DMS53 treated with DMSO at 0.1 percent for 48 hours (cell line): ENCODE results near the gene PITRM1.

ENCODE experiments used
- DNase-seq: peaks from one replicate; lab custom pipeline; 2025; ENCODE audit not compliant: unreplicated experiment; lab: John Stamatoyannopoulos, UW

Gene PITRM1

DNA sequence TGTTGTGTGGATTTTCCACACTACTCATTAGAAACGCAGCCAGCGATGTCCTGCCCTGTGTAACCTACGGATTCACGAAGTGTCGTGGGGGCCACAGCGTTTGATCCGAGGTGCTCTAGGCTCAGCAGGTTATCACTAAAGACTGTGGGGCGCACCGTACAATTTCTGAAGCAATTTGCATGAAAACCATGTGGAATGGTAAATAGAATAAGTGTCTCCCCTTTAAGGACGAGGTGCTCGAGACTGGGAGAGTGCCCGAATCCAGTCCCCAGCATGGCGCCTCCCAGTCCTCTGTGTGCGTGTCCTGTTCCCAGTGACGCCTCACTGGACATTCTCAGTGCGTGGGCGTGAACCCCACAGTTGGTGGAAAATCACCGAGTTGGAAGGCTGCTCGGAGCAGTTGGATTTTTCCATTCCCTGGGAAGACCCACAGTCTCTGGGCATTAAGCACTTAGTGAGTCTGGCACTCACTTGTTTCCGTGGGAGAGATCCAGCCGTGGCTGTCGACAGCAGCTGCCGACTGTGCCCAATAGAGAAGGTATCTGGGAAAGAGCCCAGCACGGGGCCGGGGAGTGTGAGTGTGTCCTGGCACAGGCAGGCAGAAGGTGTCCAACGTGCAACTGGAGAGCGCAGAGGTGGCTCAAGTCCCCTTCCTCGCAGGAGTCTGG is 68.2 kb downstream of the PITRM1 start:
- no peak for DNase-seq

DNA sequence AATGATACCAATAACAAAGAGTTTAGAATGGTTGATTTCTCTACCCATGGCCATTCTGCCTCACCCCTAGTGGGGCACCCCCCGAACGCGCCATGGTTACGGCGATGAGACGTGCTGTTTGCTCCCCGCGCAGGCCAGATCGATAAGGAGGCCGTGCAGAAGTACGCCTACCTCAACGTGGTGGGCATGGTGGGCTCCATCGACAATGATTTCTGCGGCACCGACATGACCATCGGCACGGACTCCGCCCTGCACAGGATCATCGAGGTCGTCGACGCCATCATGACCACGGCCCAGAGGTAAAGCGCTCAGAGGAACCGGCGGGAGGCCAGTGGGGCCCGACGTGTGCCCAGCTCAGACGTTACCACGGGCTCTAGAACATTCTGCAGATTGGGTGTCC is 68.9 kb downstream of the PITRM1 start:
- DNase-seq = no peak

DNA sequence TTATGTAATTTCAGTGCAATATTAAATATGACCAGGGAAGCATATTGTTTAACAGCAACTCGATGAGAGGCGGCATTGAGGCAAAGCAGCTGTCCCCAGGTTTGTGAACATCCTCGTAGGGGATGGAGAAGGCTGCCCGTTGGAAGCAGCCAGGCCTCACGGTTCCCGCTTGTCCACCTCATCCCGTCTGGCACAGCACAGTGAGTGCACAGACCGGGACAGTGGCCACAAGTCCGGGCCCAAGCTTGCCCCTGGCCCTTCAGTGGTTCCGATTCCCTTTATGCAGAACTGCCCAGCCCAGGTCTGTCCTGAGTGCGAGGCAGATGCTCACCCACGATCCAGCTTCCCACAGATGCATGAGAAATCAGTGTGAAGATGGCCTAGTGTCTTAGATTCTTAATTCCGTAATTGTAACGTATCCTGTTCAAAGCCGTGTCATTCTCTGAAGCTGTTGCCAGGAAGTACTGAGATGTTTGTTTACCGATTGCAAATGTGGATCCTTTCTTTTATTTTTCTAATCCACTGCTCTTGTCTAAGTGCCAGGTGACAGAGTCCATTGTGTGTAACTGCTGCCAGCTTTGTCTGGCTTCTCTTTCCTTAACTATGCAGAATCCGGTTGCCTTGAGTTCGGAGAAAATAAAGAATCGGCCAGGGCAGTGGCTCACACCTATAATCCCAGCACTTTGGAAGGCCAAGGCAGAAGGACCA is 69.7 kb downstream of the PITRM1 start:
- DNase-seq = peak; percentile 90

DNA sequence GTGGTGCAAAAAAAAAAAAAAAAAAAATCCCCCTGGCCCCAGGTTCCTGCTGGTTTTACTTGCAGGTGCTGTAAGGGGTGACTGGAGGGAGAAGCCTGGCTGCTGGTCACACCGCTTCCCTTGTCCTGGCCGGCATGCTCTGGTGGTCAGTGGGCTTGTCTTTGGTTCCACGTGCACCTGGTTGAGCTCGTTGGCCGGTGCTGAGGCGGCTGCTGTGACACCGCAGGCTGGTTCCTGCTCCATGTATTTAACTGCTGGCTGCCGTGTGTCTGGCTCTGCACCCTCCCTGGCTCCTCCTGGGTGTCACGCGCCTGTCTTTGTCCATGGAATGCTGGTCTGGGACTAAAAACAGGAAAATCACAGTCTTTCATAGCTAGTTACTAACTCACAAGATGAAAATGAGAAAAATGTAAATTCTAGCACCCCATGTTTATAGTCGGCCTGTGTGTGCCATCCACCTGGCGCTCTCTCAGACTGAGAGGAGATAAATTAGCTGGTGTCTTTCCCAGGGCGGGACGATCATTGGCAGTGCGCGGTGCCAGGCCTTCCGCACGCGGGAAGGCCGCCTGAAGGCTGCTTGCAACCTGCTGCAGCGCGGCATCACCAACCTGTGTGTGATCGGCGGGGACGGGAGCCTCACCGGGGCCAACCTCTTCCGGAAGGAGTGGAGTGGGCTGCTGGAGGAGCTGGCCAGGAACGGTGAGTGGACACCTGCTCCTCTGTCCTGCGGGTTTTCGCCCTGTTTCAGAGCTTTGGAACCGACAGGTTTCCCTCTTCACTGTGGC is 71.5 kb downstream of the PITRM1 start:
- no peak for DNase-seq

DNA sequence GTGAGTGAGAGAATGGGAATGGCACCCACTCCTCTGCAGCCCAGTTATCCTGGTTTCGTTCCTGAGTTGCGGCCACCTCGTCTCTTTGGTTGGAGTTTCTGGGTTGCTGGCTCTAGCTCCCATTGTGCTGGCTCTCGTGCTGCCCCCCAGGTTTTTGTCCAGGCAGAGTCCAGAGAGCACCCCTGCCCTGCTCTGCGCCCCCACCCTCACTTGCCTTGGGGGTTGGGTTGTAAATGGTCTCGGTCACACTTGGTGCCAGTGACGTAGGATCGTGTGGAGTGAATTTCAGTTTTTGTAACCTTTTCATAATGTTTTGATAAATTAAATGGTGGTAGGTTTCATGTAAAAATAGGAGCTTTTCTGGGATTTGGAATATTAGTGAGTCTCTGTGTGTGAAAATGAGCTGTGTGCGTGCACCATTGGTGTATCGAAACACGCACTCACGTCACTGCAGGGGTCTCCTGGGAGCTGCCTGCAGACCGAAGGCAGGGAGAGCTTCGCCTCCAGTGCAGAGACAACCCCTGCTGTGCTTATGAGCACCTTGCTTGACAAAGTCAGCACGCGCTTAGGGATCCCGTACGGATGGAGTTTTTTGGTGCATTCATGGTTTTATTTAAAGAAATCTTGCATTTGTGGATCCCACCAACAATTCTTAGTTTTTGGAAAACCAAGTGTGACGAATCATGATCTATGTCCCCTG is 72.3 kb downstream of the PITRM1 start:
- no peak for DNase-seq

DNA sequence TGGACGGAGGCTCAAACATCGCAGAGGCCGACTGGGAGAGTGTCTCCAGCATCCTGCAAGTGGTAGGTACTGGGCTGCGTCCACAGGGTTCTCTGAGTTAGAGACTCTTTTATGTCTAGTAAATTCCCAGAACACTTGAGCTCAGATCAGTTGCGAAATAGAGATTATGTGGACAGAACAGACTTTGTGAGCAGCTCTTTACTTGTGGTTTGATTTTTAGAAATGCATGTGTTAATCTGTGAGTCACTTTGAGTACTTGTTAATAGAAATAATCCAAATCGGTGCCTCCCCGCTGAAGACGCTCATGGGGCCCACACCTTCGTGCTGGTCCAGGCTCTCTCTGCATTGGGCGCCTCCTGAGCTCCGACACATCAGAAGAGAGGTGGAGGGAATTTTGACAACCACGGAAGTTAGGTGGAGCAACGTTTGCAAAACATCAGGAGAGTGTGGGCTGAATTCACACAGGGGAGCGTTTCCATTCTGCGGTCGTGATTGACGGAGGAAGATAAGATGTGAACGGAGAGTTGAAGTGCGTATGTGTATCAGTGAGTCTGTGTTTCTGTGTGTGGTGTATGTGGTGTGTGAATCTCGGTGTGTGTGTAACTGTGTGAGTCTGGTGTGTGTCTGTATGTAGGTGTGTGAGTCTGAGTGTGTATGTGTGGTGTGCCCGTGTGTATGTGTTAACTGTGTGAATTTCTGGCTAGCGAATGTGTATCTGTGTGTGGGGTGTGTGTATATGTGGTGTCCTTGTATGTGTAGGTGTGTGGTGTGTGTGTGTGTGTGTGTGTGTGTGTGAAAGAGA is 73.1 kb downstream of the PITRM1 start:
- DNase-seq = no peak

DNA sequence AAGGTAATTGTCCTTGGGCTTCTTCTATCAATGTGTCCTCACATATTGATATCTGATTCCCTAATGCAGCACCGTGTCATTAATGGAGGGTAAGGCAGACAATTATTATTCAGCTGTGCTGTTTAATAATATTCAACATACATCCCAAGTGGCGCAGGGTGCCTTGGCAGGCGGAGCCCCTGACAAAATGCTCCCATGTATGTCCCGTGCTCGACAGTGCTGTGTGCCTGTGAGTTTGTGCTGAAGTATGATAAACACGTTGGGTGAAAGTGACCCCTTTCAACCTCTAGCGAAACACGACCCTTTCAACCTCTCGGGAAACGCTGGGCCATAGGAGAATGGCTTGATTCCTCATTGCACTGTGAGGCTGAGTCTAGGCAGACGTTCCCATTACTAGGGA is 73.9 kb downstream of the PITRM1 start:
- no peak for DNase-seq

DNA sequence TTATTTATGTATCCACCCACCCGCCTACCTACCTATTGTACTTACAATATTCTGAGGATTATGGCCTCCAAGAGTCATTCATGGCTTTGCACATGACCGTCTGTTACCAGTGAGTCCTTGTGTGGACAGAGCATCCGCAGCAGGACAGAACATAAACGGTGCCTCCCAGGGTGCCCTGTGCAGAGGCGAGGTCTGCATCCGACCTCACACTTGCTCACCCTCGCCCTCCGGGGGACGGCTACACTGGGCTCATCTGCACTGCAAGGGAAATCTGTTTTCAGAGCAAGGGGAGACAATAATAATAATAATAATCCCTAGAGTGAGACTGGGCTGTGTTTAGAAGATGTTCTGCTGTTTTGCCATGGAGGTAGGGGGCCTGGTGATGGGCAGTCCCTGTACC is 75.4 kb downstream of the PITRM1 start:
- no peak for DNase-seq

DNA sequence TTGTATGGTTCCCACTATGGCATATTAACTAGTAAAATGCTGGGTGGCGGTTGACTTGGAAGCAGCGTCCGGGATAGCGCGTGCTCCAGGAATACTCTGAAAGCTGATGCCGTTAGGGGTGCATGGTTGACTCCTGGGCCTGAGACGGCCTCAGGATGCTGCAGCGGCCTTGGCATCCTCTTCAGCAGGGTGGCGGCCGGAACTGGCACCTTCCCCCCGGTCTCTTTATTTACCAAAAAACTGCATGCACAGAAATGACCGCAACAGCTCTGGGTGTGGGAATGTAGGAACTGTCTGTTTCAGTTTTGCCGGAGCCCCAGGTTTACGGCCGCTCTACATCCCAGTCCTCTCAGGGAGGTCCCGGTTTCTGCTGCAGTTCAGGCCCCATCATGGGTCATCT is 76.4 kb downstream of the PITRM1 start:
- DNase-seq = no peak

DNA sequence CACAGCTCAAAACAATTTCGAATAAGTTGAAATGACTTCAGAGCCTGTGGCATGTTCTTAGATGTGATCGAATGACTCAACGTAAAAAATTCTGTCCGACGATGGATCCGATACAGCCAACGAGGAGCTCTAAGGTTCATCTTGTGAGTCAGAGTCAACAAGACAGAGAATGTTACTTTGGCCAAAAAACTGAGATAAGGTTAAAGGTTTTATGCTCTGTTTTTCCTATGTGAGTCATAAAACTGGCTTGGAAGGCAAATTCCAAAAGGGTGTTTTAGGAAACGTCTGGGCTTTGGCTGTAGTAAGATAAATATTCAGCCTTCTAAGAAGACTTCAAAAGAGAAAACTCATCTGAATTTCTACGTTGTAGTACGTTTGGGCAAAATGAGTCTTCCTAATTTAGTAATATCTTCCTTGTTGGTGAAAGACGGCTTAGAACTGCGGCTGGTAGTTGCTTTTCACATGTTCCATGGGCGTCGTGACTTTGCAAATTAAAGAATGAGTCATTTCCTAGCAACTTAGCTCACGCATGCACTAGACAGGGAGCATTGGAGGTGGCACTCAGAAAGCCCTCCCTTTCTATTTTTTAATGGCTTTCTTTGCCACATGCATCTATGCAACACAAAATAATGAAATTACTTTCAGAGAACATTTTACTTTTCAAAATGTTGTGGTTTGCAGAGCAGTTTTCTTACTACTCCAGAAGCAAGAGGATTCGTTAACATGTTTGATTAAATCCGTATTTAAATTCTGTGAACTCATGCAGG is 77.0 kb downstream of the PITRM1 start:
- DNase-seq = no peak

DNA sequence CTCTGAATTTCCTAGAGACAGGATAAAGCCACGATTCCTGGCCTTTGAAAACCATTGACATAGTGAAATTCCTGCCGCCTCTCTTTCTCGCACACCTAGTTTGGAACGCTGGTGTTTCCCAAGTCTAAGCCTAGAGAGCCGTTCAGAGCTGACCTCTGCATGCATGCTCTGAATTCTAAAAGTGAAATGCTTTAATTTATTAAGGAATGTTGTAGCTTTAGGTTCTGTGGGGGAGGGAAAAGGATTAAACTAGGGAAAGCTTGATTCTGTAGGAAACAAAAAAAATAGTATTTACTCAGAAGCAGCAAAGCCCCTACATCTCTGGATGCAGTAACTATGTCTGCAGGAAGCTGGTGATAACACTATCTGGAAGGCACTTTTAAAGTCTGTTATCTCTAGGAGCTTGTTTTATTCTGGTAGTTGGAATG is 78.0 kb downstream of the PITRM1 start:
- DNase-seq = no peak

DNA sequence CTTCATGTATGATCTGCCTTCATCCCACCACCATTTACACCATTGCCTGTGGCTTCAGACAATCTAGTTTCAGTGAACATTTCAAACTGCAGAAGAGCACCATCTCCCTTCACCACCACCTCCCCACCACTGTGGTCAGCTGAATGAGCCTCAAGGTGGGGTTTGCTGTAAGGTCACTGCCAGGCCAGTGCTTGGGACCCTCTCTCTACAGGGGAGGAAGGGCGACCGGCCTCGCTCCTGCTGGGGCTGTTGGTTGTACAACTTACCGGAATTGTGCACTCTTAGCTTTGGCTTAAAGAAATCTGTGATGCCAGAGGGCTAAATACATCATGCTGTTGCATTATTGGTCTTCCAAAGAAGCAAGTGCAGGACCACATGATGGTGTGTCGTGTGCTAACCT is 78.6 kb downstream of the PITRM1 start:
- no peak for DNase-seq

DNA sequence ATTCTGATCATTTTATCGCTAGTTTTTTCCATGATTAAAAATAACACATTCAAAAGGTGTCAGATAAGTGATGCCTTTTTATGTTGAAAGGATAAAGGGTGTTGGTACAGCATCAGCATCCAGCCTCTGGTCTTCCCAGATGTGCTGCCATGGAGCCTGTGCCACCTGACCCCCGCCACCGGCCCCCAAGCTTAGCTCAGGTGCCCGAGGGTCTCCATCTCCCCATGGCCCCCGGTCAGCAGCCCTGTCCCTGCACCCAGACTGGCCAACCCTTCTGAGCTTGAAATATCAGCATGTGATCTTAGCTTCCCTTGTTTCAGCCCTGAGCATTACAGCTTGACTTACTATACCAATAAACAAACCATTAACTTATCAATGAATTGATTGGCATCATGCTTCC is 80.7 kb downstream of the PITRM1 start:
- no peak for DNase-seq

DNA sequence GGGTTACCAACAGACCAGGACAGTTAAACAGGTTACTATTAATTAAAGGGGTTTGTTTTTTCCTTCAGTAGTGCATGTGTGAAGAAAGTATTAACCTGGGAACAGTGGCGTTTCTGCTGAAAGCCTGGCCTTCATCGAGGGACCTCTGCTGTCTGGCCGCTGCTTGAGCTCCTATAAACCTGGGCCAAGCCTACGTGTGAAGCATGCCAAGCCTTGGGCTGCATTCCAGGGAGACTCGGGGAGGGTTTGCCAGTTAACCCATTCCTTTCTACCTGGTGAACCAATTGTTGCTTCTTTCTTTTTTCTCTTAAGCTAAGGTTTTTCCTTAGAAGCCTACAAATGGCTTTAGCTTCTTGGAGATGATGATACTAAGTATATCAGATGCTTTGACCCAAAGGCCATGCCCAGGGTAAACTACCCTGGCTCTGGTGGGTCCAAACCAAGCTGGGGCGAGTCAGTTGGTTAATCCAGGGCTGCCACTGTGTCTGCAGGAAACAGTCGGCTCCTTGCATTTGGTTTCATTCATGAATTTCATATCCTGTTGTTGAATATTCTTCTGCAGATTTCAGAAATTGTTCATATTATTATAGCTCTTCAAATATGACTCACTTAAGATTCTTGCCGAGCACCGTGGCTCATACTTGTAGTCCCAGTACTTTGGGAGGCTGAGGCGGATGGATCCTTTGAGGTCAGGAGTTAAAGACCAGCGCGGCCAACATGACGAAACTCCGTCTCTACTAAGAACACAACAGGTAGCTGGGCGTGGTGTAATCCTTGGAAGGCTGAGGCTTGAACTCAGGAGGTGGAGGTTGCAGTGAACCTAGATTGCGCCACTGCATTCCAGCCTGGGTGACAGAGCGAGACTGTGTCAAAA is 81.4 kb downstream of the PITRM1 start:
- no peak for DNase-seq

DNA sequence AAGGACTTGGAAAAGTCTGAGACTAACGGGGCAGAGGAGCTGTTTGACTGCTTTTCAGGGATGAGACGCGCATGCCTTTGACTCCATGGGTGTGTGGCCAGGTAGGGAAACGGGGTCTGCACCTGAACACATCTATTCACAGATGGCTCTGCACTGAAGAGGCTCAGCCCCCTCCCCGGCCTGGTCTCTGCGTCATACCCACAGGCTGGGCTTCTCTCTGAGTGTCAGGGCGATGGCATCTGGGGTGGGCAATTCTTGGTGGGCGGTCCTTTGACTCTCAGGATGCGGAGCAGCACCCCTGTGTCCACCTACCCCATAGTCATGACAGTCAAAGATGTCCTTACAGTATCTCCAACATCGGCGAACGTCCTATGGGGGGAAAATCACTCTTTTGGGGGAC is 82.2 kb downstream of the PITRM1 start:
- no peak for DNase-seq
